Islet precursor cell (in vitro differentiated cells): ENCODE results near the gene C5orf46.

ENCODE experiments used
- DNase-seq: peaks from one replicate; pipeline ENCODE4 v3.0.0-alpha.2; 2018

C5orf46 gene

GRCh38 chr5:147906326-147907095 is at the start of gene C5orf46:
Gene C5orf46 (minus strand): TSS chr5:147906538. CDS start chr5:147906501, 37 bp downstream.
- DNase-seq, result peak; percentile 69

GRCh38 chr5:147954971-147955370 is 48.6 kb upstream of the C5orf46 start:
- DNase-seq, result no peak

- DNase-seq, result no peak
Measured at GRCh38 chr5:147949711-147950573, 43.6 kb upstream of the C5orf46 start.

- peak; percentile 60 for DNase-seq
Measured at GRCh38 chr5:147946658-147947274, 40.4 kb upstream of the C5orf46 start.

GRCh38 chr5:147939431-147940114 is 33.2 kb upstream of the C5orf46 start:
- peak; percentile 87 for DNase-seq

GRCh38 chr5:147935032-147935431 is 28.7 kb upstream of the C5orf46 start:
- no peak for DNase-seq

GRCh38 chr5:147930769-147931168 is 24.4 kb upstream of the C5orf46 start:
- DNase-seq, result no peak

GRCh38 chr5:147927901-147928300 is 21.6 kb upstream of the C5orf46 start:
- no peak for DNase-seq

- DNase-seq, result no peak
Measured at GRCh38 chr5:147925020-147925419, 18.7 kb upstream of the C5orf46 start.

GRCh38 chr5:147921136-147921535 is 14.8 kb upstream of the C5orf46 start:
- no peak for DNase-seq

GRCh38 chr5:147920420-147921030 is 14.2 kb upstream of the C5orf46 start:
- DNase-seq, result no peak

GRCh38 chr5:147918899-147919298 is 12.6 kb upstream of the C5orf46 start:
- no peak for DNase-seq

- no peak for DNase-seq
Measured at GRCh38 chr5:147918101-147918685, 11.9 kb upstream of the C5orf46 start.

GRCh38 chr5:147913786-147914185 is 7.4 kb upstream of the C5orf46 start:
- no peak for DNase-seq

GRCh38 chr5:147912011-147912410 is 5.7 kb upstream of the C5orf46 start:
- DNase-seq, result no peak

GRCh38 chr5:147911427-147911826 is 5.1 kb upstream of the C5orf46 start:
- no peak for DNase-seq

GRCh38 chr5:147904110-147904509 is 2.2 kb downstream of the C5orf46 start:
- no peak for DNase-seq

GRCh38 chr5:147902609-147903115 is 3.7 kb downstream of the C5orf46 start:
- no peak for DNase-seq

GRCh38 chr5:147901599-147902039 is 4.7 kb downstream of the C5orf46 start:
- DNase-seq, result peak; percentile 92

- no peak for DNase-seq
Measured at GRCh38 chr5:147898875-147899401, 7.4 kb downstream of the C5orf46 start.

- DNase-seq, result no peak
Measured at GRCh38 chr5:147895864-147896263, 10.5 kb downstream of the C5orf46 start.
